Liver (tissue), 9 donors: Measurements from ENCODE around the gene SERPINI1. TPM values are rescaled to one million over a fixed set of nuclear protein-coding genes. Genes with fewer than 3 reads are reported as not detected.

ENCODE experiments used
- DNase-seq: peaks from one replicate; pipeline ENCODE4 v3.0.0-alpha.2; 2017; ENCODE audit warnings: low spot score
- H3K27ac ChIP-seq, 2 donors: one replicate each; pipeline ENCODE4 v1.7.0; 2013; ENCODE audit warnings: inconsistent platforms in 2 of 2, low read length in 2 of 2, control low read depth in 1 of 2, low read depth in 1 of 2, mild to moderate bottlenecking in 1 of 2
- H3K27me3 ChIP-seq, 4 donors: one replicate each; pipeline versions ENCODE4 v1.6.1 to v1.7.0; 2013; ENCODE audit warnings: low read length in 3 of 4, inconsistent platforms in 1 of 4, mild to moderate bottlenecking in 1 of 4, moderate library complexity in 1 of 4; ENCODE audit not compliant: control insufficient read depth in 4 of 4, insufficient read depth in 4 of 4
- H3K36me3 ChIP-seq, 4 donors: one replicate each; pipeline versions ENCODE4 v1.6.1 to v1.7.0; 2013; ENCODE audit warnings: low read length in 3 of 4, mild to moderate bottlenecking in 3 of 4, low read depth in 1 of 4, moderate library complexity in 1 of 4; ENCODE audit not compliant: control insufficient read depth in 4 of 4, insufficient read depth in 3 of 4
- H3K4me1 ChIP-seq, 4 donors: one replicate each; pipeline versions ENCODE4 v1.6.1 to v1.7.0; 2013; ENCODE audit warnings: low read length in 3 of 4, mild to moderate bottlenecking in 3 of 4, moderate library complexity in 1 of 4; ENCODE audit not compliant: control insufficient read depth in 4 of 4, insufficient read depth in 4 of 4
- H3K4me3 ChIP-seq, 3 donors: one replicate each; pipeline versions ENCODE4 v1.6.1 to v1.7.0; 2013; ENCODE audit warnings: low read length in 3 of 3, control low read depth in 1 of 3, low read depth in 1 of 3, mild to moderate bottlenecking in 1 of 3
- H3K9ac ChIP-seq, 2 donors: one replicate each; pipeline ENCODE4 v1.7.0; 2013; ENCODE audit warnings: low read length in 2 of 2, mild to moderate bottlenecking in 2 of 2, moderate library complexity in 2 of 2, control low read depth in 1 of 2, low read depth in 1 of 2
- H3K9me3 ChIP-seq, 4 donors: one replicate each; pipeline versions ENCODE4 v1.6.1 to v1.7.0; 2013; ENCODE audit warnings: low read length in 3 of 4; ENCODE audit not compliant: control insufficient read depth in 4 of 4
- CTCF ChIP-seq: fragments of 150-350 bp; IDR thresholded peaks from 2 replicates; pipeline ENCODE4 v1.5.1; 2017; ENCODE audit warnings: improper control_type of control experiment, low read depth, low read length; ENCODE audit not compliant: missing input control
- EGR1 ChIP-seq, 2 donors: IDR thresholded peaks; 2 replicates each; pipeline ENCODE4 v1.6.1; 2016 to 2018; ENCODE audit warnings: antibody characterized with exemption in 2 of 2, low read depth in 2 of 2
- FOXA1 ChIP-seq: IDR thresholded peaks from 2 replicates; pipeline ENCODE4 v1.6.1; 2016; ENCODE audit warnings: antibody characterized with exemption
- FOXA2 ChIP-seq: IDR thresholded peaks from 2 replicates; pipeline ENCODE4 v1.6.1; 2016; ENCODE audit warnings: antibody characterized with exemption
- GABPA ChIP-seq, 2 donors: IDR thresholded peaks in 1 of 2; conservative IDR thresholded peaks in 1 of 2; 2 replicates each; pipeline ENCODE4 v1.6.1; 2016; ENCODE audit warnings: antibody characterized with exemption in 2 of 2, mild to moderate bottlenecking in 1 of 2, moderate library complexity in 1 of 2
- HNF4A ChIP-seq, 2 donors: conservative IDR thresholded peaks; 2 replicates each; pipeline ENCODE4 v1.6.1; 2016; ENCODE audit warnings: antibody characterized with exemption in 2 of 2, mild to moderate bottlenecking in 2 of 2
- HNF4G ChIP-seq: IDR thresholded peaks from 2 replicates; pipeline ENCODE4 v1.6.1; 2016; ENCODE audit warnings: antibody characterized with exemption
- JUND ChIP-seq, 2 donors: IDR thresholded peaks; 2 replicates each; pipeline ENCODE4 v1.6.1; 2016; ENCODE audit warnings: antibody characterized with exemption in 2 of 2
- NR2F2 ChIP-seq: IDR thresholded peaks from 2 replicates; pipeline ENCODE4 v1.6.1; 2016; ENCODE audit warnings: antibody characterized with exemption
- RAD21 ChIP-seq, 2 donors: IDR thresholded peaks; 2 replicates each; pipeline ENCODE4 v1.6.1; 2016; ENCODE audit warnings: antibody characterized with exemption in 2 of 2, mild to moderate bottlenecking in 2 of 2
- REST ChIP-seq: IDR thresholded peaks from 2 replicates; pipeline ENCODE4 v1.6.1; 2016; ENCODE audit warnings: antibody characterized with exemption, mild to moderate bottlenecking
- RXRA ChIP-seq, 2 donors: IDR thresholded peaks; 2 replicates each; pipeline ENCODE4 v1.6.1; 2017 to 2018; ENCODE audit warnings: antibody characterized with exemption in 2 of 2, mild to moderate bottlenecking in 1 of 2
- SP1 ChIP-seq: IDR thresholded peaks from 2 replicates; pipeline ENCODE4 v1.6.1; 2018; ENCODE audit warnings: antibody characterized with exemption, mild to moderate bottlenecking
- TAF1 ChIP-seq: conservative IDR thresholded peaks from 2 replicates; pipeline ENCODE4 v1.6.1; 2016; ENCODE audit warnings: antibody characterized with exemption, mild to moderate bottlenecking
- YY1 ChIP-seq: IDR thresholded peaks from 2 replicates; pipeline ENCODE4 v1.6.1; 2016; ENCODE audit warnings: antibody characterized with exemption, mild to moderate bottlenecking
- ZBTB33 ChIP-seq: IDR thresholded peaks from 2 replicates; pipeline ENCODE4 v1.6.1; 2016; ENCODE audit warnings: antibody characterized with exemption
- WGBS: extraction: QIAGEN DNeasy Blood & Tissue Kit; methylation state at CpG from one replicate; pipeline ENCODE4 v1.1.7; 2013; 5-methylcytosine and 5-hydroxymethylcytosine counted together
- polyA plus RNA-seq, 2 donors: library from polyadenylated mRNA; stranded (reverse) in 1 of 2; unstranded in 1 of 2; fragments of 200-250 nt in 1 of 2; fragments of >200 nt in 1 of 2; fragmentation: Nextera tagmentation in 1 of 2; extraction: Ambion mirVana in 1 of 2; gene quantifications; one replicate each; pipeline versions ENCODE4 v1.2.1 to v1.2.3, GENCODE V29; 2013 to 2015
- total RNA-seq, 2 donors: library from RNA; depleted of rRNA; stranded (reverse); fragments of >200 nt; gene quantifications; one replicate each; pipeline ENCODE4 v1.2.3, GENCODE V29; 2014
- TF ChIP-seq, protein P1 (sequence below): IDR thresholded peaks from 2 replicates; pipeline ENCODE4 v1.6.1; 2016; ENCODE audit warnings: antibody characterized with exemption
- TF ChIP-seq, protein P2 (sequence below): IDR thresholded peaks from 2 replicates; pipeline ENCODE4 v1.6.1; 2016; ENCODE audit warnings: antibody characterized with exemption
- donor health status: healthy.
- donor health status: healthy.
- donor health status: healthy.
- donor health status: healthy.
- donor health status: healthy.

The SERPINI1 gene
- total and polyA plus RNA-seq, 4 donors: 0.90 to 23.6 (median 1.9) TPM

DNA sequence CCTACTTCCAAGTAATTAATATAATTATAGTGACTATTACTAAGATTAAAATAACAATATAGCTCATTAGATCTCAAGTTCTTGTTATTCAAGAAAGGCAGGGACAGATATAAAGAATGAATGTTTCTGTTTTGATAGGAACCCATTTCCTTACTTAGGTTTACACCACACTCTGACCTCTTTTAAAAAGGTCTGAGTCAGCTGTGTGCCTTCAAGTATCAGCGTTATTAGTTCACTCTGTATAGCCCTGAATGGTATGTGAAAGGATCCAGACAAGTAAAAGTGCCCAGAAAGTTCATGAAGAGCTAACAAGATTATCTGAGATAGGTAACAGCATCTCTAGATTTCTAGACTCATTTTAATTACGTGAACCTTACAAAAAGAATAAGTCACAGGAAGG, 29.7 kb upstream of the SERPINI1 start (continued):
- TF ChIP-seq, protein P1, sequence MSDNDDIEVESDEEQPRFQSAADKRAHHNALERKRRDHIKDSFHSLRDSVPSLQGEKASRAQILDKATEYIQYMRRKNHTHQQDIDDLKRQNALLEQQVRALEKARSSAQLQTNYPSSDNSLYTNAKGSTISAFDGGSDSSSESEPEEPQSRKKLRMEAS: no peak
- no peak for TF ChIP-seq NR2F2
- TF ChIP-seq, protein P2, sequence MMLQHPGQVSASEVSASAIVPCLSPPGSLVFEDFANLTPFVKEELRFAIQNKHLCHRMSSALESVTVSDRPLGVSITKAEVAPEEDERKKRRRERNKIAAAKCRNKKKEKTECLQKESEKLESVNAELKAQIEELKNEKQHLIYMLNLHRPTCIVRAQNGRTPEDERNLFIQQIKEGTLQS: no peak
- no peak for TF ChIP-seq YY1

DNA sequence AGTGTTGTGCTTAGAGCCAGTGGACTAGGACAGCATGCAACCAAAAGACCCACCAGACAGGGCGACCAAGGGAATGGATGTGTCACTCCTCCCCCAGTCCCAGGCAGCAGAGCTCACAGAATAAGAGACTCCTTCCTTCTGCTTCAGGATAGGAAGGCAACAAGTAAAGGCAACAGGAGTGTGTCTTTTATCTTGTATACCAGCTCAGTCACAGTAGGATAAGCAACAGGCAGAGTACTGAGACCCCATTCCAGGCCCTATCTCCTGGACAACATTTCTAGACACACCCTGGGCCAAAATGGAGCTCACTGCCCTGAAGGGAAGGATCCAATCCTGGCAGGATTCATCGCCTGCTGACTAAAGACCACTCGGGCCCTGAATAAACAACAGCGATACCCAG, 25.8 kb upstream of the SERPINI1 start:
- WGBS: 97% methylated on average over 4 of the region's 4 CpGs
- Histone ChIP-seq H3K4me1 (no peaks in the 10 kb centered on the region), H3K9ac (no peak overlapping the region), H3K9me3 (no peaks in the 10 kb centered on the region), H3K4me3 (no peak overlapping the region), H3K27me3 (no peaks in the 10 kb centered on the region), H3K27ac (no peak overlapping the region), H3K36me3 (peaks cover 2 to 16% (median 12%) of the 10 kb centered on the region in 4 donors)
- TF ChIP-seq EGR1 (IDR thresholded peaks at IDR 0.05; ENCODE audit: low read depth in 2 of 2): no peak
- no peak for TF ChIP-seq SP1
- TF ChIP-seq, protein P2: no peak
- TF ChIP-seq JUND (IDR thresholded peaks at IDR 0.05): no peak
- TF ChIP-seq, protein P1: no peak
- TF ChIP-seq RXRA (IDR thresholded peaks at IDR 0.05): no peak
- no peak for TF ChIP-seq FOXA2
- no peak for TF ChIP-seq FOXA1
- no peak for TF ChIP-seq REST
- TF ChIP-seq HNF4A (conservative IDR thresholded peaks at IDR 0.05): no peak
- TF ChIP-seq NR2F2: no peak
- no peak for TF ChIP-seq TAF1
- no peak for TF ChIP-seq YY1
- TF ChIP-seq GABPA (IDR thresholded peaks at IDR 0.05 in 1 of 2, conservative IDR thresholded peaks at IDR 0.05 in 1 of 2): no peak
- TF ChIP-seq HNF4G: no peak
- no peak for TF ChIP-seq ZBTB33
- TF ChIP-seq CTCF: no peak
- TF ChIP-seq RAD21 (IDR thresholded peaks at IDR 0.05): no peak
- DNase-seq: peak; percentile 44
